Stimulated activated CD4-positive, alpha-beta T cell treated with anti-CD3 and anti-CD28 coated beads, Interleukin-1b, Interleukin-23, amount 100 ng/mL, for 48 hours (primary cell): Measurements from ENCODE around the gene LAMA2.

Experiments used
- DNase-seq: peaks from one replicate; pipeline ENCODE4 v3.0.0-alpha.2; 2020

LAMA2 gene

DNA sequence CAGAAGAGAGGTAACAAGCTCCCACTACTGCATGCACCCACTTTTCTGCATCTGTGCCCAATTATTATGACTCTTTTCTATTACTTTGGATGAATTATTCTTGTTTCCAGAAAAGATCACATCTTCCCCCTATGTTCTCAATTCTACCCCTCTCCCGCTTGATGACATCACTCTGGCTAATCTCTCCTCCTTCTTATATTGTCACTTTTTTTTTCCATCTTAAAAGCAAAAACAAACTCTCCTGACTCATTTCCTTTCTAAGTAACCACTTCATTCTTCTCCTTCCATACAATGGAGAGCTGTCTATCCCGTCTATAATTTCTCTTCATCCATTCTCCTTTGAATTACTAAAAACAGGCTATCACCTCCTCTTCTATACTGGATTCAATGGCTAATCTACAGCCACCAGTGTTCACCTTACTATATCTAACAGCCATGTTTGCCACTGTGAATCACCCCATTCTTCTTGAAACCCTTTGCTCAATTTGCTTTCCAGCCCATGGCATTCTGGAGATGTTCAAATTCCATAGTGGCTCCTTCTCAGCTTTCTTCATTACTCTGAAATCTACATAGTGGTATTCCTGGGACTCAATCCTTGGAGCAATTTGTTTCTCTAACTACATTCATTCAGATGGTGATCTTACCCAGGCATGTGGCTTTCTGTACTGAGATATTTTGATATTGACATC is 448.7 kb downstream of the LAMA2 start:
- no peak for DNase-seq

DNA sequence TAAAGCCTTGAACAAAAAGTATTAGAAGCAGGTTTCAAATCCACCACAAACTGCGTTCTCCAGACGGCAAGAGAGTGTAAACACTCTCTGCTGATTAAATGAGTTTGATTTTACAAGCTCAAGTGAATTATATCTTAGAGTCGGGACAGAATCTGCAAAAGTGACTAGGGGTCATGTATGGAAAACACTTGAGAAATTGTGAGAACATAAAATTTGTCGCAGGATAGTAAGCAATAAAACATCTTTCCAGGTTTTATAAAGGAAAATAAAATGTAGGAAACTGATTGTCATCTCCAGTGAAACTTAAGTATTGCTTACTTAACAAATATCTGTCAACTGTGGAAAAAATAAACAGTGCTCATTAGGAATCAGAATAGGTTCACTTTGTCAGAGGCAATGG is 452.9 kb downstream of the LAMA2 start:
- DNase-seq = no peak

DNA sequence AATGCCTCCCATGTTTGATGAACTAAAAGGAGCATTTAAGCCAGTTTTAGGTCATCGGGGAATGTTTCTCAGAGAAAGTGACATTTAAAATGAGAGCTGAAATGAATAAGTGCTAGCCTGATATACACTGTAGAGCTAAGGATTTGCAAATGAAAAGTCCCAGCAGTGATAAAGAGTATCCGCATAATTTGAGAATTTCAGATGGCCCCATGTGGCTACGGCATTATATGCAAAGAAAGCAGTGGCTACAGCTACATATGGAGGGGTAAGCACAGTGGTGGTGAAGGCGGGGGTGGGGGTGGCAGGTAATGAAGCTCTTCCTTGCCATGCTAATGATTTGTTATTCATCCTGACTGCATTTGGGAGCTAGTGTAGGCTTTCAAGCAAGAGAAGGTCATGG is 455.7 kb downstream of the LAMA2 start:
- no peak for DNase-seq

DNA sequence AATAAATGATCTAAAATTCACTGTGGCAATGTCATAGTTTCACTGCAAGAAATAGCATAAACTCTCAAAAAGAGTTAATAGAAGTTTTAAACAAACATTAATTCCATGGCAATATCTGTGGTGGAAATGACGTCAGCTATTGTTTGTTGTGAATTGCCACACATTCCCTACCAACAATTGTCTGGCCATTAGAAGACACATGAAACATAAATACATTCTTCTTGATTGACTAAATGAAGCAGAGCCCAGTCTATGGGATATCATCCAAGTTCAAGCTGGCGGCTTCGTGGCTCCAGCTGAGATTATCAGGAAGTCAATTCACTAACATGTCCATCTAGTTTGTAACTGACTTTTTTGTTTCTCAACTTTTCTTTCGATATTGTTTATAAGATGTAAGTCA is 458.0 kb downstream of the LAMA2 start:
- DNase-seq = no peak

DNA sequence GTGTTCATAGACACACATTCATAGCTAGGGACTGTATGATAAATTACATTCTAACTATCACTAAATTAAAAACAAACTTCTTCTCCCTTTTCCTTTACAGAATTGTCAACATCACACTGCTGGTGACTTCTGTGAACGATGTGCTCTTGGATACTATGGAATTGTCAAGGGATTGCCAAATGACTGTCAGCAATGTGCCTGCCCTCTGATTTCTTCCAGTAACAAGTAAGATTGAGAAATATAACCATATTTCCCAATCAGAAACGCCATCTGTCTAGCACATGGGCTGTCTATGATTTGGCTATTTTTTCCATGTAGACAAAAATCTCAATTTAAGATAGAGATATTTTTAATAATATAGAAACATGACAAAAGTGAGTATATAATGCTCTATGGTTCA is 459.3 kb downstream of the LAMA2 start:
- no peak for DNase-seq

DNA sequence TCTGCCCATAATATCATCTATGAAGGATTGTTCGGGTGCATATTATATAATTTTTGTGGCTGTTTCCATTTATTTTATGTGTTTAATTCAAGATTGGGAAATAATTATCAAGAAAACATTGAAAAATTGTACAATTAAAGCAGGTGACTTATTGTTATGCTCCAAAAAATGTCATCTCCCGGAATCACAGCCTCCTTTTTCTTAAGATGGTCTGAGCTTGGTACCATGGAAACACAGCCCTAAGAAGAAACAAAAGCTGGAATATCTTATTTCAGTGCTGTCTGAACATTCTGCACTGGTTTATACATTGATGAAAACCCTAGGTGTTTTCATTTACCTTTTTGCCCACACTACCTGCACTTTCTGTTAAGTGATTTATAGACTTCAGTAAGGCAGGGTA is 459.9 kb downstream of the LAMA2 start:
- no peak for DNase-seq

DNA sequence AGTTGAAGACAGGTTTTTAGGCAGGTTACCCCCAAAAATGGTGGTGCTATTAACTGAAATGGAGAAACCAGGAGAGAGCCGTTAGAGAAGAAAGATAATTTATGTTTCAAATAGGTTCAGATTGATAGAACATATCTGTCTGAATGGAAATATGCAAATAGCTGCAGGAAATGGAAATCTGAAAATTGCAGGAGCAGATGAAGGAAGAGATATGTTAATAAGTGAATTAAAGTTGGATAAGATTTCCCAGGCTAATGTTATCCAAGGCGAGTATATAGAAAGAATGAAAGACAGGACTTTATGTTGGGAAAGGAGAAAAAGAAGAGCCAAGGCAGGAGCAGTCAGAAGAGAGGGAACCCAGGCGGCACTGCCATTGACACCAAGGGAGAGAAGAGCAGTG is 461.4 kb downstream of the LAMA2 start:
- DNase-seq = no peak

DNA sequence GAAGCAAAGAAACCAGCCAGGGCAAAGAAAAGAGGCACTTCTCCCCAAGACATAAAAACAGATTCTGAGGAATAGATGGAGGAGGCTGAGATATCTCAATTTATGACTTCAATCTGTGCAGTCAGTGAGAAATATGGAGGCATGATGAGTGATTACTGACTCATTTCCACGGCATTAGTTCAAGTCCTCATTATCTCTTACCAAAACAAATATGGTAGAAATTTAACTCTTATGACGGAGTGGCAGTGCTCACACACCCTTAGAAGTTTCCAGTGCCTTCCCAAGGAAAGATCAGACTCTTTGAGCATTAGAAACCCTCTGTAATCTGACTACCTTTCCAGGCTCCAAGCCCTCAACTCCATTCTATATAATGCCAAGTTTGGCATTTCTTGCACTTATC is 463.0 kb downstream of the LAMA2 start:
- DNase-seq = no peak

DNA sequence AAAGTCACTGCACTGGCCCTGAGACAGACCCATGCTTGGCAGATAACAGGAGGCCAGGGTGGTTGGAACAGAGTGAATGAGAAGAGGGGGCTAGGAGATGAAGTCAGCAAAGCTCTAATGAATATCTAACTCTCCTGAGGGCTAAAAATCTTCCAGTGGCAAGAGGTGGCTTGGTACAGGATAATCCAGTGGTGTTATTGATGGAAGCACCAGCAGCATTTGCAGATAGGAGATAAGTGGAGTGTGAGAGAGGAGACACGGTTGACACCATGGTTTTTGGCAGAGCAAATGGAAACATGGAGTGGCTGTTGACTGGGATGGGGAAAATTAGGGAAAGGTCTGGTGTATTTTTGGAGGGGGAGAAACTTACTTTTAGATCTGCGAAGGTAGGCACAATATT is 464.0 kb downstream of the LAMA2 start:
- DNase-seq = no peak

DNA sequence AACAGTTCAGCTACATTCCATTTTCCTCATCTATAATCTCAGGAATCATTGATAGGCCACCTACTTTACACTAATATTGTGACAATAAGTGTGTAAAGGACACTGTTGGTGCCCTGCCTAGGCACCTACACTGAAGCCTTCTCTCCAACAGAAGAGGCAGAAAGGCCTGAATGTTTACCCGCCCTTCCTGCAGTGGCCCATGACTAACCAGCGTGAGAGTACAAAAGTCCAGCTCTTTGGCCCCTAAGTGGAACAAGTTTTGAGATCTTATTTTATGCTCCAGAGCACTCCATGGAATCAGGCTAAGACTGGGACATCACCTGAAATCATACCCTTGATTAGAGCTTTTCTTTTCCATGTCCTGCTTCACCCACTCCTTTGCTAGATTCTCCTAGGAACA is 467.3 kb downstream of the LAMA2 start:
- DNase-seq = no peak

DNA sequence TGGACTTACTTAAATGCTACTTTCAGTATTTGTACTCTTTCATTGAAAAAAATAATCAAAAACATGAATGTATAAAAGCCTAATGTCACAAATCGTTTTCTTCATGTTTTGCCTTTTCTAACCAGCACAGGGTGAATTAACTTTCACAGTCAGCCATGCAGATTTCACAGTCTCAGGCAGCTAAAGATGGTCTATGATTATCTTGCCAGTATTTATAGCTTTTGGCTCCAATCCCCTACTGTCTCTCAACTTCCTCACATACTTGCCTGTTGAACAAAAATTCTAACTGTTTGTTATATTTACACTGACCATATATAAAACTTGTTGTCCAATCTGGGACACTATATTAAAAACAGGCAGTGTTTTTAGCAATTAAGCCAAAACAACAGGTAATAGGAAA is 468.9 kb downstream of the LAMA2 start:
- DNase-seq = no peak

DNA sequence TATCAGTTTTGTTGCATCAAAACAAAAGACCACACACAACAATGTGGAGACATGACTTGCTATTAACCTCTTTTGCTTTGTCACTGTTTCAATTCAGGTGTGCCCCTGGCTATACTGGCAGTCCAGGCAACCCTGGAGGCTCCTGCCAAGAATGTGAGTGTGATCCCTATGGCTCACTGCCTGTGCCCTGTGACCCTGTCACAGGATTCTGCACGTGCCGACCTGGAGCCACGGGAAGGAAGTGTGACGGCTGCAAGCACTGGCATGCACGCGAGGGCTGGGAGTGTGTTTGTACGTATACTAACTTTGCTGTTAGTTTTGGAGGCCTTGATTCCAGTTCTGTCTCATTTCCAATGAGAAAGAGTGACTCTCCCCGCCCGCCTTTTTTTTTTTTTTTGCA is 470.1 kb downstream of the LAMA2 start:
- no peak for DNase-seq

DNA sequence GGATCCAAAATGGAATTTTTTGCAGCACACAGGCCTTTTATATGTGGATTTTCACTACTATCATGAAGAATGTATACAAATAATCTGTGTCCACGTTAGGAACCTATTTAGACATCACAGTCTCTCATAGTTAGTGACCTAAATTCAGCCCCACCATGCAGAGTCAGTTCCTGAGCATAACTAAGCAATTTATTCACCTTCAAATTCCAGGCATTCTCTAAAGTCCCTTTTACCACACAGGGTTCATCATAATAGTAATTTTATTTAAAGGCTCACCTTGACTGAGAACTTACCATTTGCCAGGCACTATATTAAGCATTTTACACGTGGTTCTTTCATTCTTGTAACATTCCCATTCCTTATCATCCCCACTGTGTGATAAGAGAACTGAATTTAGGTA is 473.2 kb downstream of the LAMA2 start:
- no peak for DNase-seq

DNA sequence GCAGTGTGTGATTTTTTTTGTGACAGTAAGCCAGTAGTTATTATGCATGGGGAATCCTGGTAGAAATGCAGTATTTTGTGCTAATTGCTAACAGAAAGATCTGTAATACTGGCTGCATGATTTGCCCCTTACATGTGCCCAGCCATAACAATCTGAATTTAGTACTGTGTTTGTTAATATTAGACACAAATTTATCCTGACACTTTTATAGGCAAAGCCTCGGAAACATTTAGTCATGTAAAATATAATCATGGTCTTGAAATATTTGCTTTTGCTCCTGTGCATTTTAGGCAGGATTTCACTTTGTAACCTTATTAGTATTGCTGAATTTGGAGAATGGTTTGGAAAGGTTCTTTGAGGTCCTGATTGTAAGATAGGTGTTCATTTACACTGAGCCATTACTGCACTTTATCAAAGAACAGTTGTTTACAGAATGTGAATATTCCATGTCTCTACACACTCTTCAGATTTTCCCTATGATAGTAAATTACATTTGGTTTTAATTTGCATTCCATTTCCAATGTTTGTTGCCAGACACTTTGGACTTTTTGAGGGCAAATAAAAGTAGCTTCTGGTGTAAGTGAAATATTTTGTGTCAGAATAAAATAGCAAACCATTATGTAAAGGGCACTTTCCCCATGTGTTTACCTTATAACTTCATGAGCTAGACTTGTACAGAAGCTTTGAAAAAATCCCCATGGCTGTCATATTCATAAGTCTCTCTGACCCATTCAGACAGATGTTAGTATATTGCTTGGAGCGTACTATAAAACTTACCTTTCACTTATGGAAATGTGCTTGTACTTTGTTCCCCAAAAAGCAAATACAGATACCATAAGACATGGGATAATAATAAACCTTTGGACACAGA is 477.1 kb downstream of the LAMA2 start:
- no peak for DNase-seq

DNA sequence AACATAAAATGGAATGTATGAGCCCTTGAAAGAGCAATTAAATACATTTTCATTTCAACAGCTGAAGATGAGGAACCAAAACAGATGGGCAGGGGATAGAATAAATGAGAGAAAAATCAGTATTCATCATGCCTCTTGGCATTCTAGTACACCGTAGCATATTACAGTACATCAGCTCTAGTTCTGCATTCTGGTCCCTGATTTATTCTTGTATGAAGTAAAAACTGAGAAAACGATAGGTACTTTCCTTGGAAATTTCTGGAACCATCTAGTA is 477.7 kb downstream of the LAMA2 start:
- DNase-seq = no peak

DNA sequence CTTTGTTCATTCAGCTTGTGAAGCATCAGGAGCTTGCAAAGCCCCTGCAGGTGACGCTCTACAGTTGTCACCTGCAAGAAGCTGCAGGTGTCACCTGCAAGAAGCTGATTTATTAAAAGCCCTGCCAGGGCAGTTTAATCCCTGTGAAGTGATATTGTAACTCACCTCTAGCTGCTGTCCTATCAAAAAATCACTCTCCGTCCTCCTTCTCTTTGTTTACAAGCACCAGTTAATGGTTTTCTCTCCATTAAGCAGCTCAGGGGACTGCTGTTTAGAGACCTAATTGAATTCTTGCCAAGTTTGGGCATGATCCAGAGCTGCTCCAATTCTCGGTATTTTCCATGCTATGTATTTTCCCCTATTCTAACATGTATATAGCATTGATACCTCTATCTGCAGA is 481.1 kb downstream of the LAMA2 start:
- DNase-seq = no peak

DNA sequence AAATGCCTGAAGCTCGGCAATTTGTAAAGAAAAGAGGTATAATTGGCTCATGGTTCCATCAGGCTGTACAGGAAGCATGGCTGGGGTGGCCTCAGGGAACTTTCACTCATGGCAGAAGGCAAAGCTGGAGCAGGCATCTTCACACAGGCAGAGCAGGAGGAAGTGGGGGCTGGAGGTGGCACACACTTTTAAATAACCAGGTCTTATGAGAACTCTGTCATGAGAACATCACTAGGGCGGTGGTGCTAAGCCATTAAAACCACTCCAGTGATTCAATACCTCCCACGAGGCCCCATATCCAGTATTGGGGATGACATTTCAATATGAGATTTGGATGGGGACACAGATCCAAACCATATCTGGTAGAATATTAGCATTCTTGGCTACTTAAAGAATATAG is 481.8 kb downstream of the LAMA2 start:
- no peak for DNase-seq

DNA sequence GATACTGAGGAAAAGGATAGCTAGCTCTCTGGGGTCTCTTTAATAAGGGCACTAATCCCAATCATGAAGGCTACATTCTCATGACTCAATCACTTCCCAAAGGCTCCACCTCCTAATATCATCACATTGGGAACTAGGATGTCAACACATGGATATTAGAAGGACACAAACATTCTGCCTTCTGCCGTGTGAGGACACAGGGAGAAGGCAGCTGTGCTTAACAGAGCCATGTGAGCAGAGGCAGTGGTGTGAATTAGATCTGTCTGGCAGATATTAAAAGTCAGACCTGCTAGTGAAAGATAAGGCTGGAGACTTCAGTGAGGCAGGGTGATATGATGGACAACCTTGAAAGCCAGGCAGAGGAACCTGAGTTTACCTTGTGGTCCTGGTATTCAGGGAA is 485.1 kb downstream of the LAMA2 start:
- DNase-seq = no peak

DNA sequence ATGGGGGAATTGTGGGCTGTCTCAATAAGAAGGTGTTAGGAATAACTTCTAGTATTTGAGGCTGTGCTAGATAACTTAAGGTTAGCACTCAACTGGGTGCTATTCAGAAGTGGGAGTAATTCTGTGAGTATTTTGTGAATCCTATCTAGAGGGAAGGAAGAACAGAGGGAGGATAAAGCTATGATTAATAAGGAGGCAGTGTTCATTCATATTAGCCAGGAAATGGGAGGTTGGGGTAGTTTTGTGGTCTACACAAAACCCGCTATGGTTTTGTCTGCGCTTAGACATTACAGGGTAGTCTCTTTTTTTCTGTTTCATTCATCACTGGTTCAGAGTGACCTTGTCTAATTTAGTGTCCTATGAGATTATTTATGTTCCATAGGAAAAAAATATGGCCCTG is 486.0 kb downstream of the LAMA2 start:
- no peak for DNase-seq

DNA sequence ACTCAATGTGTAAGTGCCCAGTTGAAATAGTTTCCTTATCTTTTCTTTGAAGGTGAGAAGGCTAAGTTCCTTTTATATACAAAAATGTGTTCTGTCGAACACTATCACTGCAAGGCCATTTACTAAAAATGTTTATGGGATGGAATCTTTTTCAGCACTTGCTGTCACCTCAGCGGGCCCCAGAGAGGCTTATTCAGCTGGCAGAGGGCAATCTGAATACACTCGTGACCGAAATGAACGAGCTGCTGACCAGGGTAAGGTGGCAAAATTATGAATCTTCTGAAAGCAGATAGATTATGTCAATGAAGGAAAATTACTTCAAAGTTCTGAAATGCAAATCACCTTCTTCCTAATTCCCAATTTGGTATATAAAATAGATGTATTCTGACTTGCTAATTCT is 486.8 kb downstream of the LAMA2 start:
- no peak for DNase-seq

DNA sequence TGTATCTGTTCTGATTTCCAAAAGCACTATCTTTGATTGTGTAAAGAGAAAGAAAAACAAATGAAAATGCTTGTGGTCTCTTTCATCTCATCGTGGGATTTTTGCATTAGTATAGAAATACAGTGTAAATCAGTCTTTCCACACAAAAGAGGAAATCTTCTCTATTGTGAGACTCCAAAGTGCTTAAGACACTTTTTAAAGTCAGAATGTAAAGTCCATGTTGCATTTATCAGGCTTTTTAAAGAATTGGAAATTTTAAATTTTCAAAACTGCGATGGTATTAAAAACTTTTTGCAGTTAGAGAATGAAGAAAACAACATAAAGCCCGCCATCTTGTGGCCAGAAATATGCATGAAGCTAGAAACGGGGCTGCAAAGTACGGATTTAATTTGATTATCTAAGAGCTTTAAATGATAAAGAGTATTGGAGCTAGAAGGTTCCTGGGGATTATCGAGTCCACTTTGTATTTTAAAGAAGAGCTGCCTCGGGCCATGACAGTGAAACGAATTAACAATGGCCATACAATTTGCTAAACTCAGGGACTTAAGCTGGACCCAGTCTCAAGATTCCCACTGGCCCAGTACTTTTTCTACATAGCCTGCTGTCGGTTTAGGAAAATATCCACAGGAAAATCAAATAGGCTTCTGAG is 487.5 kb downstream of the LAMA2 start:
- peak; percentile 17 for DNase-seq

DNA sequence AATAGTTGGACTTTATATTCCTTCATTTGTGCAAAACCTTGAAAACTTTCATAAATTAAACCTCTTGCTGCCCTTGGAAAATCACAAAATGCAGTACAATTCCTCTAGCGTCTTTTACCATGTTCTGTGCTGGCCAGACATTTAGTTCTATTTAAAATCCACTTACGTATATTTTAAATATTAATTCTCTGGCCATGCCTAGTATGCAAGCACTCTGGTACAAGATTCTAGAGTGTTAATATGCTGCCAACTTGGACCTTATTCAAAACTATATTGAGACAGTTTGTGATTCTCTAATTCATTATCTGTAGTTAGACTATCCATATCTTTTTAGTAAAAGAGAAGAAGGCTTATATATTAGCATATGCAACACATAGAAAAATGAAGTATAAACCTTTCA is 498.9 kb downstream of the LAMA2 start:
- no peak for DNase-seq

DNA sequence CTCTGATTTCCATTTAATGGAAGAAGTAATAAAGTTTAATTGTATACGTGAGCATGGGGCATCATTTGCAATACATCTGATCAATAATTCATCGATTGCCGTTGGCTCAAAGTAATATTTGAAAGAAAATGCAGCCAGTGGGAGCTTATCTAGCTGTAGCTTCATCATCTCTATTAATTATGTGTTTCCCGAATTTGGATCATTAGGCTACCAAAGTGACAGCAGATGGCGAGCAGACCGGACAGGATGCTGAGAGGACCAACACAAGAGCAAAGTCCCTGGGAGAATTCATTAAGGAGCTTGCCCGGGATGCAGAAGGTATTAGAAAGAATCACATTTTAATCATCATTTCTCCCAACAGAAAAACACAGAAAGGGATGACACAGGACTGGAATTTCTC is 500.0 kb downstream of the LAMA2 start:
- no peak for DNase-seq

DNA sequence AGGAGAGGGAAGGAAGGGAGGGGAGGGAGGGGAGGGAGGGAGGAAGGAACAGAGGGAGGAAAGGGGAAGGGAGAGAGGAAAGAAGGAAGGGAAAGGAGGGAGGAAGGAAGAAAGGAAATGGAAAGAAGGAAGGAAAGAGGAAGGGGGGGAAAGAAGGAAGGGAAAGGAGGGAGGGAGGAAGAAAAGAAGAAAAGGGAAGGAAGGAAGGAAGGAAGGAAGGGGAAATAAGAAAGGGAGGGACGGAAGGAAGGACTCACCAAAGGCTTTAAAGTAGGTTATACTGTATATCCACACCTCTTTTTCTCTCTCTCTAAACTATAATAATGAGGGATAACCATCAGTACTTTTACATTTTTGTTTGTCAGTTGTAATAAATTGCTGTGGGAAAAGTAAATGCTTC is 502.2 kb downstream of the LAMA2 start:
- DNase-seq = no peak

DNA sequence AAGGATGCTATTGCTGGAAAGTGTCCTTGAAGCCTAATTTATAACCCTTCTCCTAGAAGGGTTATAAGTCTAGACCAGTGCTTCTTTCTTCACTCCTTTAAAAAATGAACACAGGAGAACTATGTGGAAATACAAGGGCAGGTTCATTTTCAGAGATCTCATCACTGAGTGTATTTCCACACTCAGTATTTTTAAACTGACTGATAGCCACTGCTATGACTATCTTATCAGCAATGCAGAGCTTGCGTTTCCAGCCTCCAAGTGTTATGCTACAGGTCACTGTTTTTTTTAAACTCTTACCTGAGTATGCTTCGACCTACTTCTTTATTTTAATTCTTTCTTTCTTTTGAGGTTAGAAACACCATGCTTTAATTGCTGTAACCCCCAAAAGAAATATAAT is 508.0 kb downstream of the LAMA2 start:
- DNase-seq = no peak
